Measurements from ENCODE around the gene KRT79.

DNA sequence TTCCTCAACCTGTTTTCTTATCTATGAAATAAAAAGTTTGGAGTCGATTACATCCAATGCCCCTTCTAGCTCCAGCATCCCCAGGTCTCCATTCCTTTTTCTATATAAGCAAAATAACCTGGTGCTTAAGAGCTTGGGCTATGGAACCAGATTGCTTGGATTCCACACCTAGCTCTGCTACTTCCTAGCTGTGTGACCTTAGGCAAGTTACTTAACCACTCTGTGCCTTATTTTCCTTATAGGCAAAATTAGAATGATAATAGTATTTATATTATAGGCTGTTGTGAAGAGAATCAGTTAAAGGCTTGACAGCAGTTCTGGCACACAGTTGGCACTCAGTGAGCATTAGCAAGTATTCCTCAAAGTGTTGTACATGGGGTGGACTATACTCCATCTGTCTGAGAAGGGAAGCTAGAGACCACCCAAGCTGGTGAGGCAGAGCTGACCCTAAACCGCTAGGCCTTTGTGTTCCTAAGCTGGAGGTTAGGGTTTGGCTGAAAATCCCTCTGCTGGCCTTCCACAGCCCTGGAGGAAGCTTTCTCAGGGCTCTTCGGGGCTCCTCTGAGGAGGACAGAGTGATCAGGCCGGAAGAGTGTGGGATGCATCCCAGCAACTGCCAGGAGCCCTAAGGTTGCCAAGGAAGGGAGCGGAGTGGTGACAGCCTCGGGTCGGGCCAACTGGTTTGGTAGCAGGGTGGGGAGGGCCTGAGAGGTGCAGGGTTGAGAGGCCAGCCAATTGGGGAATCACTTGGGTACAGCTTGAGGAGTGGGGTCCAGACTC is 14.2 kb downstream of the KRT79 start:
- TF ChIP-seq LEF1 (IDR thresholded peaks at IDR 0.05) (no peak), EHMT2 (IDR thresholded peaks at IDR 0.05) (no peak), RFX5 (IDR thresholded peaks at IDR 0.05; ENCODE audit: low read depth, low read length) (no peak), CBX8 (IDR thresholded peaks at IDR 0.05; ENCODE audit: borderline replicate concordance, extremely low read depth, low read depth, low read length, poor library complexity, severe bottlenecking) (no peak), ZNF146 (CRISPR knock-in tag; IDR thresholded peaks at IDR 0.05; ENCODE audit: unreplicated experiment) (no peak), POLR2AphosphoS5 (IDR thresholded peaks at IDR 0.05; ENCODE audit: control insufficient read depth, insufficient read depth, low read depth, low read length) (no peak), HNRNPH1 (optimal IDR thresholded peaks at IDR 0.05; ENCODE audit: low read depth, low read length) (no peak), ZNF239 (CRISPR knock-in tag; IDR thresholded peaks at IDR 0.05) (no peak), EP300 (IDR thresholded peaks at IDR 0.05; ENCODE audit: low read length) (no peak), SAFB (IDR thresholded peaks at IDR 0.05; ENCODE audit: borderline replicate concordance, low read depth, low read length) (no peak), YY1 (IDR thresholded peaks at IDR 0.05; ENCODE audit: borderline replicate concordance in 1 of 3, control insufficient read depth in 1 of 3, extremely low read depth in 1 of 3, insufficient read depth in 3 of 3, insufficient read length in 1 of 3, insufficient replicate concordance in 2 of 3, low read depth in 1 of 3, low read length in 2 of 3) (no peak)
- TF ChIP-seq, protein P1, sequence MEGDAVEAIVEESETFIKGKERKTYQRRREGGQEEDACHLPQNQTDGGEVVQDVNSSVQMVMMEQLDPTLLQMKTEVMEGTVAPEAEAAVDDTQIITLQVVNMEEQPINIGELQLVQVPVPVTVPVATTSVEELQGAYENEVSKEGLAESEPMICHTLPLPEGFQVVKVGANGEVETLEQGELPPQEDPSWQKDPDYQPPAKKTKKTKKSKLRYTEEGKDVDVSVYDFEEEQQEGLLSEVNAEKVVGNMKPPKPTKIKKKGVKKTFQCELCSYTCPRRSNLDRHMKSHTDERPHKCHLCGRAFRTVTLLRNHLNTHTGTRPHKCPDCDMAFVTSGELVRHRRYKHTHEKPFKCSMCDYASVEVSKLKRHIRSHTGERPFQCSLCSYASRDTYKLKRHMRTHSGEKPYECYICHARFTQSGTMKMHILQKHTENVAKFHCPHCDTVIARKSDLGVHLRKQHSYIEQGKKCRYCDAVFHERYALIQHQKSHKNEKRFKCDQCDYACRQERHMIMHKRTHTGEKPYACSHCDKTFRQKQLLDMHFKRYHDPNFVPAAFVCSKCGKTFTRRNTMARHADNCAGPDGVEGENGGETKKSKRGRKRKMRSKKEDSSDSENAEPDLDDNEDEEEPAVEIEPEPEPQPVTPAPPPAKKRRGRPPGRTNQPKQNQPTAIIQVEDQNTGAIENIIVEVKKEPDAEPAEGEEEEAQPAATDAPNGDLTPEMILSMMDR (IDR thresholded peaks at IDR 0.05 in 2 of 3, conservative IDR thresholded peaks at IDR 0.05 in 1 of 3; ENCODE audit: insufficient read depth in 2 of 3, low read depth in 1 of 3, low read length in 3 of 3), result no peak

All from K562 (cell line).